ENCODE results near the gene VWA8. TPM values are rescaled to one million over a fixed set of nuclear protein-coding genes. Genes with fewer than 3 reads are reported as not detected.

The VWA8 gene
- total RNA-seq (2022; extraction: Qiagen RNA extraction; ENCODE audit: low read depth): 6.7 to 8.8 TPM (median 7.4 TPM) in 5 replicates

GRCh38 chr13:41960637-41961465 is at the start of gene VWA8:
Gene VWA8, minus strand, starts transcription at chr13:41961109. Its CDS starts 94 bp downstream, at chr13:41961015.

Other genes starting within 250 kb of the VWA8 start
- gene DGKH, start 87.5 kb upstream of the VWA8 start, total RNA-seq (2022; extraction: Qiagen RNA extraction; ENCODE audit: low read depth): 3.9 to 6.3 TPM (median 6.0 TPM) in 5 replicates

Data from A549 treated with DMSO at 1 μM for 4 hours (cell line).